ENCODE results near the gene ATP4B.
A peak's percentile ranks its signal among the peaks of the same experiment; 100 is the strongest.

The ATP4B gene

GRCh38 chr13:113647351-113648215, 10.4 kb downstream of the ATP4B start:
- H3K4me1 ChIP-seq (ENCODE audit: control insufficient read depth, insufficient read depth, low read depth, low read length), result peaks cover 15% of the 10 kb centered on the region
- WGBS, result 92% methylated on average over 42 of the region's 42 CpGs
- no peak overlapping the region for H3K9ac ChIP-seq (ENCODE audit: low read length)
- H3K4me3 ChIP-seq (ENCODE audit: insufficient read depth in 1 of 2, low read depth in 1 of 2, low read length in 2 of 2), result no peak overlapping the region
- H2BK15ac ChIP-seq (ENCODE audit: low read depth, poor library complexity, severe bottlenecking), result no peak overlapping the region
- H3K27me3 ChIP-seq (ENCODE audit: control insufficient read depth in 1 of 2, insufficient read depth in 1 of 2, low read length in 2 of 2), result no peaks in the 10 kb centered on the region
- no peak overlapping the region for H4K8ac ChIP-seq (ENCODE audit: low read length)
- H3K27ac ChIP-seq (ENCODE audit: low read length, poor library complexity, severe bottlenecking), result no peak overlapping the region
- no peak overlapping the region for H2BK120ac ChIP-seq (ENCODE audit: low read depth, low read length)
- no peaks in the 10 kb centered on the region for H3K9me3 ChIP-seq (ENCODE audit: control insufficient read depth, low read length)
- H2AK5ac ChIP-seq (ENCODE audit: low read length, severe bottlenecking), result no peak overlapping the region
- H3K36me3 ChIP-seq (ENCODE audit: control insufficient read depth in 1 of 2, insufficient read depth in 2 of 2, low read depth in 1 of 2, low read length in 2 of 2), result peaks cover under 1 to 13% of the 10 kb centered on the region in 2 experiments
- no peak overlapping the region for H3K14ac ChIP-seq (ENCODE audit: low read length in 2 of 2)
- H2BK12ac ChIP-seq (ENCODE audit: low read length in 2 of 2), result no peak overlapping the region
- DNase-seq, result no peak
- H3K23ac ChIP-seq (ENCODE audit: low read length in 2 of 2), result no peak overlapping the region
- no peak overlapping the region for H3K4me2 ChIP-seq (ENCODE audit: low read length, poor library complexity, severe bottlenecking)
- peaks cover 4% of the 10 kb centered on the region for H3K79me1 ChIP-seq (replicated peaks; ENCODE audit: low read length, poor library complexity, severe bottlenecking)
- H3K4ac ChIP-seq (ENCODE audit: low read depth in 1 of 2, low read length in 2 of 2), result no peak overlapping the region
- H2AFZ ChIP-seq (ENCODE audit: low read depth, low read length), result no peak overlapping the region
- H3K18ac ChIP-seq (ENCODE audit: low read depth in 1 of 2, low read length in 2 of 2), result no peak overlapping the region
- no peak overlapping the region for H2BK5ac ChIP-seq (ENCODE audit: low read depth, low read length, poor library complexity, severe bottlenecking)
- no peak overlapping the region for H4K91ac ChIP-seq (ENCODE audit: low read length)

DNA sequence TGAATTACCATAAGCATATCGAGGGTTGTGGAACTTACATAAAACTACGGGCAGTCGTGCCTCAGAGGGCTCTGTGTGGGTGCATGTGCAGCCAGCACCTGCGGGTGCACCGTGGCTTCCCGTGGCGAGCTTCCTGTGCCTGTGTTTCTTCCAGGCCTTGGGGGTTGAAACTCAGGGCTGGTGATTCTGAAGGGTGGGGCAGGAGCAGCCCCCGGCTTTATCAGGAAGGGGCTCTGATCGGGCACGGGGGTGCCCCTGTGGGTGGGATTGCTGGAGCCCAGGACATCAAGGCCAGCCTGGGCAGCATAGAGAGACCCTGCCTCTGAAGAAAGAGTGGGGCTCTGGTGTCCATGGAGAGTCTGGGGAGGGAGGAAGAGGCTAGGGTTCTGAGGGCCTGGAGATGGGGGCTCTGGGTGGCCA, 11.1 kb downstream of the ATP4B start:
- peaks cover 4% of the 10 kb centered on the region for H3K79me1 ChIP-seq (replicated peaks; ENCODE audit: low read length, poor library complexity, severe bottlenecking)
- H2BK5ac ChIP-seq (ENCODE audit: low read depth, low read length, poor library complexity, severe bottlenecking), result no peak overlapping the region
- no peak overlapping the region for H2BK120ac ChIP-seq (ENCODE audit: low read depth, low read length)
- no peak overlapping the region for H2BK15ac ChIP-seq (ENCODE audit: low read depth, poor library complexity, severe bottlenecking)
- DNase-seq, result no peak
- H2BK12ac ChIP-seq (ENCODE audit: low read length in 2 of 2), result no peak overlapping the region
- H3K27ac ChIP-seq (ENCODE audit: low read length, poor library complexity, severe bottlenecking), result no peak overlapping the region
- peaks cover 7 to 13% of the 10 kb centered on the region in 2 experiments for H3K36me3 ChIP-seq (ENCODE audit: control insufficient read depth in 1 of 2, insufficient read depth in 2 of 2, low read depth in 1 of 2, low read length in 2 of 2)
- H4K91ac ChIP-seq (ENCODE audit: low read length), result no peak overlapping the region
- no peak overlapping the region for H3K18ac ChIP-seq (ENCODE audit: low read depth in 1 of 2, low read length in 2 of 2)
- 98% methylated on average over 10 of the region's 10 CpGs for WGBS
- no peak overlapping the region for H2AFZ ChIP-seq (ENCODE audit: low read depth, low read length)
- H3K9ac ChIP-seq (ENCODE audit: low read length), result no peak overlapping the region
- peak overlapping the region; percentile 50 for H2AK5ac ChIP-seq (ENCODE audit: low read length, severe bottlenecking)
- H3K23ac ChIP-seq (ENCODE audit: low read length in 2 of 2), result no peak overlapping the region
- H3K9me3 ChIP-seq (ENCODE audit: control insufficient read depth, low read length), result no peaks in the 10 kb centered on the region
- no peak overlapping the region for H3K4ac ChIP-seq (ENCODE audit: low read depth in 1 of 2, low read length in 2 of 2)
- no peak overlapping the region for H3K14ac ChIP-seq (ENCODE audit: low read length in 2 of 2)
- peaks cover 8% of the 10 kb centered on the region for H3K4me1 ChIP-seq (ENCODE audit: control insufficient read depth, insufficient read depth, low read depth, low read length)
- H3K27me3 ChIP-seq (ENCODE audit: control insufficient read depth in 1 of 2, insufficient read depth in 1 of 2, low read length in 2 of 2), result no peaks in the 10 kb centered on the region
- no peak overlapping the region for H3K4me3 ChIP-seq (ENCODE audit: insufficient read depth in 1 of 2, low read depth in 1 of 2, low read length in 2 of 2)
- no peak overlapping the region for H4K8ac ChIP-seq (ENCODE audit: low read length)
- H3K4me2 ChIP-seq (ENCODE audit: low read length, poor library complexity, severe bottlenecking), result no peak overlapping the region

GRCh38 chr13:113646376-113646775, 11.6 kb downstream of the ATP4B start:
- Histone ChIP-seq H3K9me3 (ENCODE audit: control insufficient read depth, low read length) (no peaks in the 10 kb centered on the region), H3K27me3 (ENCODE audit: control insufficient read depth in 1 of 2, insufficient read depth in 1 of 2, low read length in 2 of 2) (no peaks in the 10 kb centered on the region), H2BK120ac (ENCODE audit: low read depth, low read length) (no peak overlapping the region), H3K36me3 (ENCODE audit: control insufficient read depth in 1 of 2, insufficient read depth in 2 of 2, low read depth in 1 of 2, low read length in 2 of 2) (peaks cover 9 to 15% of the 10 kb centered on the region in 2 experiments), H2BK5ac (ENCODE audit: low read depth, low read length, poor library complexity, severe bottlenecking) (no peak overlapping the region), H3K18ac (ENCODE audit: low read depth in 1 of 2, low read length in 2 of 2) (no peak overlapping the region), H3K14ac (ENCODE audit: low read length in 2 of 2) (no peak overlapping the region), H3K4me2 (ENCODE audit: low read length, poor library complexity, severe bottlenecking) (no peak overlapping the region), H2BK12ac (ENCODE audit: low read length in 2 of 2) (no peak overlapping the region), H3K4me3 (ENCODE audit: insufficient read depth in 1 of 2, low read depth in 1 of 2, low read length in 2 of 2) (no peak overlapping the region), H2AFZ (ENCODE audit: low read depth, low read length) (no peak overlapping the region), H3K23ac (ENCODE audit: low read length in 2 of 2) (no peak overlapping the region), H2AK5ac (ENCODE audit: low read length, severe bottlenecking) (no peak overlapping the region), H3K4me1 (ENCODE audit: control insufficient read depth, insufficient read depth, low read depth, low read length) (peaks cover 3% of the 10 kb centered on the region), H3K79me1 (replicated peaks; ENCODE audit: low read length, poor library complexity, severe bottlenecking) (peaks cover 7% of the 10 kb centered on the region), H3K4ac (ENCODE audit: low read depth in 1 of 2, low read length in 2 of 2) (no peak overlapping the region), H4K91ac (ENCODE audit: low read length) (no peak overlapping the region), H4K8ac (ENCODE audit: low read length) (no peak overlapping the region), H2BK15ac (ENCODE audit: low read depth, poor library complexity, severe bottlenecking) (no peak overlapping the region), H3K9ac (ENCODE audit: low read length) (no peak overlapping the region), H3K27ac (ENCODE audit: low read length, poor library complexity, severe bottlenecking) (no peak overlapping the region)
- WGBS, result 78% methylated on average over 10 of the region's 11 CpGs
- DNase-seq, result no peak

- WGBS, result 98% methylated on average over 7 of the region's 9 CpGs
- Histone ChIP-seq H3K4me1 (ENCODE audit: control insufficient read depth, insufficient read depth, low read depth, low read length) (peaks cover 3% of the 10 kb centered on the region), H3K4me2 (ENCODE audit: low read length, poor library complexity, severe bottlenecking) (no peak overlapping the region), H2BK12ac (ENCODE audit: low read length in 2 of 2) (no peak overlapping the region), H2BK15ac (ENCODE audit: low read depth, poor library complexity, severe bottlenecking) (no peak overlapping the region), H3K36me3 (ENCODE audit: control insufficient read depth in 1 of 2, insufficient read depth in 2 of 2, low read depth in 1 of 2, low read length in 2 of 2) (peaks cover 15 to 19% of the 10 kb centered on the region in 2 experiments), H3K4ac (ENCODE audit: low read depth in 1 of 2, low read length in 2 of 2) (no peak overlapping the region), H3K27me3 (ENCODE audit: control insufficient read depth in 1 of 2, insufficient read depth in 1 of 2, low read length in 2 of 2) (no peaks in the 10 kb centered on the region), H3K79me1 (replicated peaks; ENCODE audit: low read length, poor library complexity, severe bottlenecking) (peaks cover 7% of the 10 kb centered on the region), H3K14ac (ENCODE audit: low read length in 2 of 2) (no peak overlapping the region), H4K91ac (ENCODE audit: low read length) (no peak overlapping the region), H3K18ac (ENCODE audit: low read depth in 1 of 2, low read length in 2 of 2) (no peak overlapping the region), H3K23ac (ENCODE audit: low read length in 2 of 2) (no peak overlapping the region), H2BK5ac (ENCODE audit: low read depth, low read length, poor library complexity, severe bottlenecking) (no peak overlapping the region), H3K27ac (ENCODE audit: low read length, poor library complexity, severe bottlenecking) (no peak overlapping the region), H3K9me3 (ENCODE audit: control insufficient read depth, low read length) (no peaks in the 10 kb centered on the region), H3K4me3 (ENCODE audit: insufficient read depth in 1 of 2, low read depth in 1 of 2, low read length in 2 of 2) (no peak overlapping the region), H2AFZ (ENCODE audit: low read depth, low read length) (no peak overlapping the region), H4K8ac (ENCODE audit: low read length) (no peak overlapping the region), H2BK120ac (ENCODE audit: low read depth, low read length) (no peak overlapping the region), H3K9ac (ENCODE audit: low read length) (no peak overlapping the region), H2AK5ac (ENCODE audit: low read length, severe bottlenecking) (no peak overlapping the region)
- no peak for DNase-seq
Observed at GRCh38 chr13:113645329-113645728, 12.7 kb downstream of the ATP4B start.

Measured in mesenchymal stem cell (in vitro differentiated cells and primary cell).